ENCODE data around the gene GSC2.

DNA sequence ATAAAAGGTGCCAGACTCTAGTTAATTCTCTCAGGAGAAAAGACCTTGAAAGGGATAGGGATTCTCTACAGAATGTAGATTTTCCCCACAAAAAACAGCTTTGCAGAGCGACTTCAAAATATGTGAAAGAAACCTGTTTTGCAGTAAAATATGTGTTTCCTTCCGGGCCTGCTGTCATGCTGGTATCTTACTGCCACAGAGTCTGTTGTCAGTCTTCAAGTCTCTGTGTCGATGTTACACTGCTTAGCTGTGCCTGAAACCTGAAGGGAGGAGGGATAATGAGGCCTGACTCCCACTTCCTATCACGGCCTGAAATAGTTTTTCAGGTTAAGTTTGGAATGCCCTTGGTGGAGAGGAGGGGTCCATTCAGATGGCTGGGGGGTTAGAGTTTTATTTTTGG, 26.2 kb downstream of the GSC2 start:
- TF ChIP-seq, protein P1, sequence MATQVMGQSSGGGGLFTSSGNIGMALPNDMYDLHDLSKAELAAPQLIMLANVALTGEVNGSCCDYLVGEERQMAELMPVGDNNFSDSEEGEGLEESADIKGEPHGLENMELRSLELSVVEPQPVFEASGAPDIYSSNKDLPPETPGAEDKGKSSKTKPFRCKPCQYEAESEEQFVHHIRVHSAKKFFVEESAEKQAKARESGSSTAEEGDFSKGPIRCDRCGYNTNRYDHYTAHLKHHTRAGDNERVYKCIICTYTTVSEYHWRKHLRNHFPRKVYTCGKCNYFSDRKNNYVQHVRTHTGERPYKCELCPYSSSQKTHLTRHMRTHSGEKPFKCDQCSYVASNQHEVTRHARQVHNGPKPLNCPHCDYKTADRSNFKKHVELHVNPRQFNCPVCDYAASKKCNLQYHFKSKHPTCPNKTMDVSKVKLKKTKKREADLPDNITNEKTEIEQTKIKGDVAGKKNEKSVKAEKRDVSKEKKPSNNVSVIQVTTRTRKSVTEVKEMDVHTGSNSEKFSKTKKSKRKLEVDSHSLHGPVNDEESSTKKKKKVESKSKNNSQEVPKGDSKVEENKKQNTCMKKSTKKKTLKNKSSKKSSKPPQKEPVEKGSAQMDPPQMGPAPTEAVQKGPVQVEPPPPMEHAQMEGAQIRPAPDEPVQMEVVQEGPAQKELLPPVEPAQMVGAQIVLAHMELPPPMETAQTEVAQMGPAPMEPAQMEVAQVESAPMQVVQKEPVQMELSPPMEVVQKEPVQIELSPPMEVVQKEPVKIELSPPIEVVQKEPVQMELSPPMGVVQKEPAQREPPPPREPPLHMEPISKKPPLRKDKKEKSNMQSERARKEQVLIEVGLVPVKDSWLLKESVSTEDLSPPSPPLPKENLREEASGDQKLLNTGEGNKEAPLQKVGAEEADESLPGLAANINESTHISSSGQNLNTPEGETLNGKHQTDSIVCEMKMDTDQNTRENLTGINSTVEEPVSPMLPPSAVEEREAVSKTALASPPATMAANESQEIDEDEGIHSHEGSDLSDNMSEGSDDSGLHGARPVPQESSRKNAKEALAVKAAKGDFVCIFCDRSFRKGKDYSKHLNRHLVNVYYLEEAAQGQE (IDR thresholded peaks at IDR 0.05; ENCODE audit: low read depth): no peak
- TF ChIP-seq FOXM1 (IDR thresholded peaks at IDR 0.05; ENCODE audit: borderline replicate concordance, low read depth) (no peak), TEAD4 (IDR thresholded peaks at IDR 0.05) (no peak), YY1 (IDR thresholded peaks at IDR 0.05; ENCODE audit: low read depth) (no peak), EP300 (IDR thresholded peaks at IDR 0.05; ENCODE audit: borderline replicate concordance) (no peak), TAF1 (IDR thresholded peaks at IDR 0.05; ENCODE audit: low read depth) (no peak), RAD21 (IDR thresholded peaks at IDR 0.05; ENCODE audit: low read depth) (no peak), NFIC (IDR thresholded peaks at IDR 0.05) (no peak), CREB1 (IDR thresholded peaks at IDR 0.05; ENCODE audit: low read depth) (no peak), EGR1 (IDR thresholded peaks at IDR 0.05) (no peak), CEBPB (IDR thresholded peaks at IDR 0.05) (no peak)
- TF ChIP-seq, protein P2, sequence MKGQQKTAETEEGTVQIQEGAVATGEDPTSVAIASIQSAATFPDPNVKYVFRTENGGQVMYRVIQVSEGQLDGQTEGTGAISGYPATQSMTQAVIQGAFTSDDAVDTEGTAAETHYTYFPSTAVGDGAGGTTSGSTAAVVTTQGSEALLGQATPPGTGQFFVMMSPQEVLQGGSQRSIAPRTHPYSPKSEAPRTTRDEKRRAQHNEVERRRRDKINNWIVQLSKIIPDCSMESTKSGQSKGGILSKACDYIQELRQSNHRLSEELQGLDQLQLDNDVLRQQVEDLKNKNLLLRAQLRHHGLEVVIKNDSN (IDR thresholded peaks at IDR 0.05): no peak
- TF ChIP-seq, protein P3, sequence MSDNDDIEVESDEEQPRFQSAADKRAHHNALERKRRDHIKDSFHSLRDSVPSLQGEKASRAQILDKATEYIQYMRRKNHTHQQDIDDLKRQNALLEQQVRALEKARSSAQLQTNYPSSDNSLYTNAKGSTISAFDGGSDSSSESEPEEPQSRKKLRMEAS (IDR thresholded peaks at IDR 0.05): no peak
